Gastroesophageal sphincter (tissue), 3 donors: ENCODE data around the gene DIRAS3.

Source experiments
- CTCF ChIP-seq, 4 experiments: fragments of 200-600 bp in 2 of 4; fragments of 450-650 bp in 2 of 4; sonication (generic) in 1 of 4; IDR thresholded peaks; one replicate each; pipeline ENCODE4 v1.5.1; 2017 to 2019; ENCODE audit warnings: antibody characterized with exemption in 4 of 4, mild to moderate bottlenecking in 2 of 4, moderate library complexity in 2 of 4
- EP300 ChIP-seq: sonication (generic); formaldehyde crosslinking; IDR thresholded peaks from one replicate; pipeline ENCODE4 v1.6.1; 2017; ENCODE audit warnings: antibody characterized with exemption, mild to moderate bottlenecking
- POLR2A ChIP-seq, 2 donors: fragments of 450-650 bp; IDR thresholded peaks; one replicate each; pipeline ENCODE4 v1.6.1; 2017; ENCODE audit warnings: antibody characterized with exemption in 2 of 2, mild to moderate bottlenecking in 2 of 2, moderate library complexity in 1 of 2
- POLR2AphosphoS5 ChIP-seq: sonication (generic); formaldehyde crosslinking; IDR thresholded peaks from one replicate; pipeline ENCODE4 v1.6.1; 2017; ENCODE audit warnings: antibody characterized with exemption

GRCh38 chr1:68015369-68015768, 35.1 kb downstream of the DIRAS3 start:
- TF ChIP-seq POLR2AphosphoS5 (no peak), EP300 (no peak), CTCF (IDR thresholded peaks at IDR 0.05) (no peak), POLR2A (IDR thresholded peaks at IDR 0.05) (no peak)
